CD8-positive, alpha-beta memory T cell (primary cell): ENCODE data around the gene IGLL5. TPM values are rescaled to one million over a fixed set of nuclear protein-coding genes. Genes with fewer than 3 reads are reported as not detected.

ENCODE experiments used
- CTCF ChIA-PET: fragments of 350-600 bp; sonication (Branson Sonifier 250); formaldehyde crosslinking; loops from one replicate; lab custom pipeline; 2021; ENCODE audit warnings: antibody characterized with exemption; lab: Charles Lee
- POLR2A ChIA-PET: fragments of 350-600 bp; sonication (Branson Sonifier 250); formaldehyde crosslinking; loops from one replicate; lab custom pipeline; 2021; ENCODE audit warnings: antibody characterized with exemption; lab: Charles Lee
- DNase-seq, 5 donors: peaks; one replicate each; pipeline versions ENCODE4 v3.0.0 to v3.0.0-alpha.2; 2020 to 2022; ENCODE audit warnings: mixed read lengths in 1 of 5
- H3K27ac ChIP-seq: one replicate; pipeline ENCODE4 v1.7.0; 2013; ENCODE audit warnings: low read depth, mild to moderate bottlenecking, low read length, moderate library complexity
- H3K27me3 ChIP-seq: 2 replicates; pipeline ENCODE4 v1.7.0; 2013; ENCODE audit warnings: low read length, mild to moderate bottlenecking; ENCODE audit not compliant: insufficient read depth, poor library complexity, severe bottlenecking
- H3K36me3 ChIP-seq: 2 replicates; pipeline ENCODE4 v1.7.0; 2013; ENCODE audit warnings: mild to moderate bottlenecking, low read length, moderate library complexity; ENCODE audit not compliant: insufficient read depth
- H3K4me1 ChIP-seq: 2 replicates; pipeline ENCODE4 v1.7.0; 2013; ENCODE audit warnings: mild to moderate bottlenecking, low read length, moderate library complexity; ENCODE audit not compliant: insufficient read depth
- H3K4me3 ChIP-seq: 2 replicates; pipeline ENCODE4 v1.7.0; 2013; ENCODE audit warnings: mild to moderate bottlenecking, low read length
- H3K9me3 ChIP-seq: 2 replicates; pipeline ENCODE4 v1.7.0; 2013; ENCODE audit warnings: mild to moderate bottlenecking, low read length
- H3K27ac Mint-ChIP-seq, 8 donors: one replicate each; pipeline ENCODE4 v1.8.0; 2020 to 2021; ENCODE audit warnings: mixed read lengths in 8 of 8, mild to moderate bottlenecking in 6 of 8, inconsistent platforms in 3 of 8, moderate library complexity in 3 of 8
- H3K27me3 Mint-ChIP-seq, 2 donors: one replicate each; pipeline ENCODE4 v1.8.0; 2020 to 2021; ENCODE audit warnings: mixed read lengths in 2 of 2, mild to moderate bottlenecking in 1 of 2, moderate library complexity in 1 of 2
- H3K36me3 Mint-ChIP-seq, 3 donors: one replicate each; pipeline ENCODE4 v1.8.0; 2020 to 2021; ENCODE audit warnings: mixed read lengths in 3 of 3, inconsistent platforms in 1 of 3, mild to moderate bottlenecking in 1 of 3
- H3K4me1 Mint-ChIP-seq, 3 donors: one replicate each; pipeline ENCODE4 v1.8.0; 2020 to 2021; ENCODE audit warnings: mixed read lengths in 3 of 3, inconsistent platforms in 1 of 3, mild to moderate bottlenecking in 1 of 3
- H3K4me3 Mint-ChIP-seq, 7 donors: one replicate each; pipeline ENCODE4 v1.8.0; 2020 to 2021; ENCODE audit warnings: mixed read lengths in 7 of 7, mild to moderate bottlenecking in 6 of 7, moderate library complexity in 4 of 7, inconsistent platforms in 2 of 7
- H3K9me3 Mint-ChIP-seq, 5 donors: one replicate each; pipeline ENCODE4 v1.8.0; 2020 to 2022; ENCODE audit warnings: mixed read lengths in 5 of 5, mild to moderate bottlenecking in 3 of 5, moderate library complexity in 2 of 5, inconsistent platforms in 1 of 5
- polyA plus RNA-seq: library from polyadenylated mRNA; unstranded; fragments of 300-500 nt; fragmentation: Illumina TruSeq; gene quantifications from one replicate; pipeline ENCODE4 v1.2.3, GENCODE V29; 2021
- total RNA-seq, 2 experiments: library from RNA; stranded (reverse); gene quantifications; one replicate each; pipeline ENCODE4 v1.2.3, GENCODE V29; 2021

The IGLL5 gene
- total and polyA plus RNA-seq, 3 experiments from 2014 or later: not detected

DNA sequence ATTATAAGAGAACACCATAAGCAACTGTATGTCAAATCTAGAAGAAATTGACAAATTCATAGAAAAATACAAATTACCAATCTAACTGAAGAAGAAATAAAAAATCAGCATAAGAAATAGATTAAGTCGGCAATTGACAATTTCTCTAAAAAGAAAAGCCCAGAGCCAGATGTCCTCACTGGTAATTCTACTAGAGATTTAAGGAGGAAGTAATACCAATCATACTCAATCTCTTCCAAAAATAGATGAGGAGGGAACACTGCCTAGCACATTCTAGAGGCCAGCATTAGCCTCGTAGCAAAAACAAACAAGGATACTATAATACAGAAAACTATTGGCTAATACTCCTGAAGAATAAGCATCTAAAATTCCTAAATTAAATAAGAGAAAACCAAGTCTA is 40.4 kb upstream of the IGLL5 start:
- Histone ChIP-seq H3K4me1 (peaks cover 10% of the 10 kb centered on the region), H3K27ac (no peak overlapping the region), H3K4me3 (no peak overlapping the region), H3K36me3 (no peaks in the 10 kb centered on the region), H3K27me3 (no peaks in the 10 kb centered on the region), H3K9me3 (no peaks in the 10 kb centered on the region)
- peaks cover 55 to 64% (median 58%) of the 10 kb centered on the region in 3 donors for H3K4me1 Mint-ChIP-seq
- peaks cover 0 to 16% (median 2%) of the 10 kb centered on the region in 3 donors for H3K36me3 Mint-ChIP-seq
- DNase-seq: no peak
- ChIA-PET CTCF (interaction anchor here (0.9 to 7.2 kb wide), 13 partner anchors 8 to 94 kb away, joined by 3 to 184 read pairs (median 9); no protein-coding TSS in a partner anchor), POLR2A (interaction anchor here (1.0 kb wide), 1 partner anchor 25 kb away, joined by 3 read pairs; no protein-coding TSS in a partner anchor)
- no peak overlapping the region for H3K27ac Mint-ChIP-seq
- no peaks in the 10 kb centered on the region for H3K27me3 Mint-ChIP-seq
- H3K4me3 Mint-ChIP-seq: no peak overlapping the region
- H3K9me3 Mint-ChIP-seq: peaks cover 2 to 6% (median 4%) of the 10 kb centered on the region in 5 donors

DNA sequence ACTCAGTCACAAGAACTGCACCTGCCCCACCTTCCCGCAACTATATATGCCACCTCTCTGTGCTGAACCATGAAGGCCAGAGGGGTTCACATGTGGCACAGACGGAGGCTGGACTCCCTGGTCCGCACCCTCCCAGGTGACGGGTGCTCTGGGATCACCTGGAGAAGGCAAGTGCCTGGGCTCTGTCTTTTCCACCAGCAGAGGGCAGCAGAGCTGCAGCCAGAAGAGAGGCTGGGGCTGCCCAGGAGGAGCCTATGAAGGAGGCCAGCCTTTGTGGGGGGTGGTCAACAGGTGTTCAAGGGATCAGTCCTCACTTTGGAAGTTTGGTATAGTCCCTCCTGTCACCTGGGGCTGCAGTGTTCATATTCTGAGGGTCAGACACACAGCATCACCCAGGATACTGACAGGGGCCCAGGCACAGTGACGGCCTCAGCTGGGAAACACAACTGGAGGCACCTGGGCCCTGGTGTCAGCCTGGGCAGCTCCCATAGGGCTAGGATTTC is 39.2 kb upstream of the IGLL5 start:
- Mint-ChIP-seq H3K27ac (peak overlapping the region in 4 of 8 donors; percentile 47 to 67 (median 66)), H3K9me3 (peaks cover 0 to 3% (median 2%) of the 10 kb centered on the region in 5 donors), H3K27me3 (no peaks in the 10 kb centered on the region), H3K36me3 (peaks cover 0 to 12% (median 3%) of the 10 kb centered on the region in 3 donors), H3K4me3 (peak overlapping the region in 3 of 7 donors; percentile 27 to 74 (median 38)), H3K4me1 (peaks cover 56 to 67% (median 65%) of the 10 kb centered on the region in 3 donors)
- no peaks in the 10 kb centered on the region for H3K36me3 ChIP-seq
- peaks cover 10% of the 10 kb centered on the region for H3K4me1 ChIP-seq
- peak; percentile 49 to 83 (median 59) for DNase-seq
- H3K27me3 ChIP-seq: no peaks in the 10 kb centered on the region
- no peaks in the 10 kb centered on the region for H3K9me3 ChIP-seq
- no peak overlapping the region for H3K27ac ChIP-seq
- no peak overlapping the region for H3K4me3 ChIP-seq
- CTCF ChIA-PET: interaction anchor here (0.8 to 7.2 kb wide), 30 partner anchors 10 to 191 kb away, joined by 3 to 184 read pairs (median 5); no protein-coding TSS in a partner anchor
- POLR2A ChIA-PET: no interaction called here

DNA sequence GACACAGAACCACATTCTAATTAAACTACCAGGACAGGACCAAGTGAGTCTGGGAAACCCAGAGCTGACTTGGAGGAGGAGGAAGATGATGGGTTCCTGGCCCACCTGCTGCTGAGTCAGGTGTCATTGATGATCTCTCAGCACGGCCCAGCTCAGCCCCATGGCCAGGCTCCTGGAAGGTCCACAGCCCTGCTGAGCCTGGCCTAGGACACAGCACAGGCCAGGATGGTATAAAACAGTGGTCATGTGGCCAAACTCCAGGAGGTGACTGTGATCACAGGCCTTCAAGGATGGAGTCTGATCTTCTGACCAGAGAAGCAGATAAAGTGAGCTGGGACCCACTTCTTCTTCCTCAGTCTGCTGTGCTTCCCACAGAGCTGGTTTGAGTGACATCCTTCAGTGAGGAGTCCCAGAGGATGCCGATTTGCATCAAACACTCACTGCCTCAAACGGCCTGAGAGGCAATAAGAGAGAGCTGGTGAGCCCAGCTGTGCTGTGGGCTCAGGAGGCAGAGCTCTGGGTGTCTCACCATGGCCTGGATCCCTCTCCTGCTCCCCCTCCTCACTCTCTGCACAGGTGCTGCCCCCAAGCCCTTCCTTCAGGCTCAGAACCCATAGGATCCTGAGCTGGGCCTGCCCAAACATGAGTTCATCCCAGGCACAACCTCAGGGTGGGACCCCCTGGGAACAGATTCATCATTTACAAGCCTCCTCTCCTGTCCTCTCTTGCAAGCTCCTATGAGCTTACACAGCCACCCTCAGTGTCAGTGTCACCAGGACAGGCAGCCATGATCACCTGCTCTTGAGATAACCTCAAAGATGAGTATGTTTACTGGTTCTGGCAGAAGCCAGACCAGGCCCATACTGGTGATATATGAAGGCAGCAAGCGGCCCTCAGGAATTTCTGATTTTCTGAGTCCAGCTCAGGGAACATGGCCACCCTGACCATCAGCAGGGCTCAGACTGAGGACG is 37.7 kb upstream of the IGLL5 start:
- H3K9me3 ChIP-seq: no peaks in the 10 kb centered on the region
- peaks cover 0 to 5% (median 4%) of the 10 kb centered on the region in 3 donors for H3K36me3 Mint-ChIP-seq
- H3K36me3 ChIP-seq: no peaks in the 10 kb centered on the region
- H3K27ac ChIP-seq: no peak overlapping the region
- no peak for DNase-seq
- ChIA-PET POLR2A (interaction anchor here (1.0 kb wide), 1 partner anchor 11 kb away, joined by 4 read pairs; no protein-coding TSS in a partner anchor), CTCF (interaction anchor here (0.6 to 7.2 kb wide), 18 partner anchors 8 to 130 kb away, joined by 3 to 184 read pairs (median 8); no protein-coding TSS in a partner anchor)
- H3K27me3 Mint-ChIP-seq: no peaks in the 10 kb centered on the region
- peaks cover 46 to 67% (median 57%) of the 10 kb centered on the region in 3 donors for H3K4me1 Mint-ChIP-seq
- H3K27ac Mint-ChIP-seq: peak overlapping the region in 5 of 8 donors; percentile 19 to 76 (median 58)
- H3K4me3 Mint-ChIP-seq: no peak overlapping the region
- H3K27me3 ChIP-seq: no peaks in the 10 kb centered on the region
- peaks cover 10% of the 10 kb centered on the region for H3K4me1 ChIP-seq
- no peak overlapping the region for H3K4me3 ChIP-seq
- peaks cover 0 to 3% (median 2%) of the 10 kb centered on the region in 5 donors for H3K9me3 Mint-ChIP-seq

DNA sequence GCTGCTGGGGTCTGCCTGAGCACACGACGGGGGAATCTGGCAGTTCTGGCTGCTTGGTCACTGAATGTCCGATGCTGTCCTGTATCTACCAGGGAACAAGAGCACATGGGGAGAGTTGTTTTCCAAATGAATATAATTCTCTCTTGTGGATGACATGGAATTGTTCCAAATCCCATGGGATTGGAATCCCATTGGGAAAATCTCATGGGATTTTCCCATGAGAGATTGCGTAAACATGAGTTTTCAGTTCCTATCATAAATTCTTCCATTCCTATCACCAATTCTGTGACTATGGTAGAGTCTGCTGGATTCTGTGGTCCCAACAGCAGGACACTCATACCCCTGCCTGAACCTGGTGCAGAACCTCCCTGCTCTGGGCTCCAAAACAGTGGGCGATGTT is 35.6 kb upstream of the IGLL5 start:
- Histone ChIP-seq H3K4me1 (peaks cover 10% of the 10 kb centered on the region), H3K27ac (no peak overlapping the region), H3K36me3 (no peaks in the 10 kb centered on the region), H3K4me3 (no peak overlapping the region), H3K9me3 (no peaks in the 10 kb centered on the region), H3K27me3 (no peaks in the 10 kb centered on the region)
- POLR2A ChIA-PET: no interaction called here
- CTCF ChIA-PET: interaction anchor here (2.0 to 6.5 kb wide), 3 partner anchors 25 to 99 kb away, joined by 12 to 35 read pairs (median 33); no protein-coding TSS in a partner anchor
- no peak overlapping the region for H3K27ac Mint-ChIP-seq
- H3K4me1 Mint-ChIP-seq: peaks cover 38 to 59% (median 38%) of the 10 kb centered on the region in 3 donors
- H3K27me3 Mint-ChIP-seq: peaks cover 0 to 2% of the 10 kb centered on the region in 2 donors
- no peak overlapping the region for H3K4me3 Mint-ChIP-seq
- H3K36me3 Mint-ChIP-seq: peaks cover 0 to 2% (median 0%) of the 10 kb centered on the region in 3 donors
- no peak for DNase-seq
- no peaks in the 10 kb centered on the region for H3K9me3 Mint-ChIP-seq

DNA sequence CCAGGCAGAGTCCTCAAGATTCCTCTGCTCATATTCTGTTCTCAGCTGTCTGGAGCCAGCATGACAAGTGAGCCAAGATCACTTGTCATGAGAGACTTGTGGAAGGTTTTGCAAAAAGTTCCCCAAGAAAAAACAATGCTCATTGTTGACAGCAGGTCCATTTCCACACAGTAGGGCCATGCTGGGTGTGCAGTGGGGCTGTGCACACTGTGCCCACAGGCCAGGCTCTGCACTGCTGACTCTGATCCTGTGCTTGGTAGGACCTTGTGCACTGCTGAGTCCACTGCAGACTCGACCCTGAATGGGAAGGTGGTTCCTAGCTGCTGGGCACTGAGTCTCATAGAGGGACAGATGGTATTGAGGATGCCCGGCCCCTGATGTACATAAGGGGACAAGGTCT is 33.9 kb upstream of the IGLL5 start:
- Histone ChIP-seq H3K27me3 (no peaks in the 10 kb centered on the region), H3K9me3 (no peaks in the 10 kb centered on the region), H3K4me1 (peaks cover 3% of the 10 kb centered on the region), H3K4me3 (no peak overlapping the region), H3K36me3 (no peaks in the 10 kb centered on the region), H3K27ac (no peak overlapping the region)
- Mint-ChIP-seq H3K4me1 (peaks cover 23 to 46% (median 24%) of the 10 kb centered on the region in 3 donors), H3K9me3 (no peaks in the 10 kb centered on the region), H3K36me3 (peaks cover 0 to 2% (median 0%) of the 10 kb centered on the region in 3 donors), H3K4me3 (no peak overlapping the region), H3K27me3 (peaks cover 0 to 2% of the 10 kb centered on the region in 2 donors), H3K27ac (peak overlapping the region in 1 of 8 donors; percentile 57)
- CTCF ChIA-PET: interaction anchor here (1.0 to 6.5 kb wide), 6 partner anchors 10 to 101 kb away, joined by 3 to 35 read pairs (median 3); no protein-coding TSS in a partner anchor
- POLR2A ChIA-PET: no interaction called here
- no peak for DNase-seq

DNA sequence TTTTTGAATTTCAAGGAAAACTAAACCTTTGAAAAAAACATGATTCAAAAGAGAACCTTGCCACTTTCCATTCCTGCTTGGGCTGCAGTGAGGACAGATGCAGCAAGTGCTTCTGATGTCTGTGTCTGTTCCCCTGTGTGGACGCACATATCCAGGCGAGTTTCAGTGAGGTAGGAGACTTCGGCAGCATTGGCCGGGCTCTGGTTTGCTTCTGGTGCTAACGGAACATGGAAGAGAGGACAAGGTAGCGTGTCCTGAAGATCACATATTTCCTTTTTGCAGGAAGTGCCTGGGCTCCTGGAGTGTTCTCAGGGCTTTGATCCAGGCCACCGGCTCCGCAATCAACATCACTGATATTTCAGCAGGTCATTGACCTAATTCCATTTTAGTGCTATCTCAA is 33.1 kb upstream of the IGLL5 start:
- DNase-seq: no peak
- Mint-ChIP-seq H3K4me1 (peaks cover 16 to 38% (median 17%) of the 10 kb centered on the region in 3 donors), H3K27me3 (peaks cover 0 to 2% of the 10 kb centered on the region in 2 donors), H3K36me3 (peaks cover 0 to 2% (median 0%) of the 10 kb centered on the region in 3 donors), H3K27ac (peak overlapping the region in 1 of 8 donors; percentile 5), H3K4me3 (no peak overlapping the region), H3K9me3 (no peaks in the 10 kb centered on the region)
- Histone ChIP-seq H3K36me3 (no peaks in the 10 kb centered on the region), H3K4me1 (no peaks in the 10 kb centered on the region), H3K4me3 (no peak overlapping the region), H3K9me3 (no peaks in the 10 kb centered on the region), H3K27me3 (no peaks in the 10 kb centered on the region), H3K27ac (no peak overlapping the region)
- POLR2A ChIA-PET: no interaction called here
- CTCF ChIA-PET: interaction anchor here (1.2 to 6.5 kb wide), 4 partner anchors 10 to 102 kb away, joined by 3 to 35 read pairs (median 10); no protein-coding TSS in a partner anchor

DNA sequence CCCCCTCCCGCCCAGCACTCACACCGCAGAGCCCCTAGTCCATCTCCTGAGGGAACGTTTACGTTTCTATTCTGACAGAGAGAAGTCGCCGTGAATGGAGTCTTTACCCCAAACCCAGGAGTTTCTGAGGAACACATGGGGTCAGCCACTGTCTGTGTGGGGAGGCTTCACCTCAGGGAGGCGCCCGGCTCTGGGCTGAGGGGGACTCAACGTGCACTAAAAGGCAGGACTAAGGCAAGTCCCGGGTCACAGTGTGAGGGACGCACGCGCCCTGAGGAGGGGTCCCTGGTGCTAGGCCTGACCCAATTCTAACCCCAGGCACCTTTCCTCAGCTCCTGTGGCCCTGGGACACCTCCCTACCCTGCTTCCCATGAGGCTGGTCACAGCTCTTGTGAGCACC is 32.5 kb upstream of the IGLL5 start:
- Mint-ChIP-seq H3K27me3 (peaks cover 0 to 2% of the 10 kb centered on the region in 2 donors), H3K4me3 (no peak overlapping the region), H3K9me3 (no peaks in the 10 kb centered on the region), H3K36me3 (peaks cover 0 to 2% (median 0%) of the 10 kb centered on the region in 3 donors), H3K4me1 (peaks cover 14 to 32% (median 17%) of the 10 kb centered on the region in 3 donors), H3K27ac (no peak overlapping the region)
- no peaks in the 10 kb centered on the region for H3K4me1 ChIP-seq
- DNase-seq: no peak
- POLR2A ChIA-PET: interaction anchor here (0.7 kb wide), 1 partner anchor 36 kb away, joined by 4 read pairs; no protein-coding TSS in a partner anchor
- no peaks in the 10 kb centered on the region for H3K9me3 ChIP-seq
- no peaks in the 10 kb centered on the region for H3K36me3 ChIP-seq
- H3K27me3 ChIP-seq: no peaks in the 10 kb centered on the region
- CTCF ChIA-PET: interaction anchor here (0.6 to 6.5 kb wide), 27 partner anchors 9 to 146 kb away, joined by 3 to 46 read pairs (median 5); no protein-coding TSS in a partner anchor
- H3K4me3 ChIP-seq: no peak overlapping the region
- no peak overlapping the region for H3K27ac ChIP-seq
